NCI-H345 treated with DMSO at 0.1 percent for 48 hours (cell line): ENCODE data around the gene SMS.

Experiments used
- DNase-seq: peaks from one replicate; lab custom pipeline; 2025; ENCODE audit not compliant: unreplicated experiment; lab: John Stamatoyannopoulos, UW

Gene SMS

GRCh38 chrX:21940356-21940829 lies at the start of gene SMS:
TSS of gene SMS (plus strand) at chrX:21940709. CDS start at chrX:21940825, 116 bp downstream.
- DNase-seq = no peak

DNA sequence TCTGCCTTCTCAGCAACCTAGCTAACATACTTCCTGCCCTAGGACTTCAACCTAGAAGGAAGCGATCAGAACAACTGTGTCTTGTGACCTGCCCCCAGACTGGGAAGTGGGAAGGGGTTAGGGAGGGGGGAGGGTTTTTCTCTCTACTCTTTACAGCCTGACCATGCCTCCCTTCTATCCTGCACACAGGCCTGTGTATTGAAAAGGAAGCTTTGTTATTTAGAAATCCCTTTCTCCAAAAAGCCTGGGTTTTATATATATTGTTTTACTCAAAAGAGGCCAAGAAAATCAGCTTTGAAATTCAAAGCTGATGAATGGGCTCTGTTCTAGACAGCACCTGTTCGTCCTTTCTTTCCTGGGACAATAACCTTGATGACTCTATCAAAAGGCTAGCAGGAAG lies 35.2 kb upstream of the SMS start:
- DNase-seq = peak; percentile 20

DNA sequence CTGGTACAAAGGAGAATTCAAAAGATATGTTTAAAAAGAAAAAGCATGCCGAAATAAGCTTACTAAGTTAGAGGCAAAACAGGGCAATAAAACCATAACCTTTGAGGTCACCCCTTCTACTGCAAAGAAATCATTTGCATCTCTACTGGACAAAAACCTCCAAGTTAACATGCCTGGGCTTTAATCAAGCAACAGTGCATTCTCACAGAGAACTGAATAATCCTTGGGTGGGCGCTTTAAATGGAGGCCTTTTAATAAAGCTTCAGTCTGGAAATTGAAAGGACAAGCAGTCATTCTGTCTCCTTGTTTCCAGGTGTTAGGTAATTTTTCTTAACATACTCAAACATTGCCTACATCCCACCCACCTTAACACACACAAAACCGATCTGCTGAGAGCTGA lies 34.6 kb upstream of the SMS start:
- DNase-seq = no peak

DNA sequence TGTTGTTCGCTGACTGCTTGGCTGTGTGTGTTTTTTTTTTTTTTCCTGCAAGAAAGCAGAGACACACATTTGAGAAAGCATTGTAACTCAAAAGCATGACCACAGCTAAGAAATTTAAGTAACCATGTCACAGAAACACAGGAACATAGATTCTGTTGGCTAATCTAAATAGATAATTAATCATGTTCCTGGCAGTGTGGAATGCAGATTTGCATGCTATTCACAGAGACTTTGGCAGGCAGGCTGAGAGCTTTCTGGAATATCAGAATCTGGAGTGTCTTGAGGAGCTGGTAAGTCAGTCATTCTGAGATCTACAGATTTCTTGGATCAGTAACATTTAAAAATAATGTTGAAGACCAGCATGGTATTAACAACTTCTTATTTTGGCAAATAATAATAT lies 33.2 kb upstream of the SMS start:
- no peak for DNase-seq

GRCh38 chrX:21911481-21911880 lies 29.0 kb upstream of the SMS start:
- DNase-seq = no peak

- DNase-seq = no peak
Observed at GRCh38 chrX:21912220-21912619, 28.3 kb upstream of the SMS start.

DNA sequence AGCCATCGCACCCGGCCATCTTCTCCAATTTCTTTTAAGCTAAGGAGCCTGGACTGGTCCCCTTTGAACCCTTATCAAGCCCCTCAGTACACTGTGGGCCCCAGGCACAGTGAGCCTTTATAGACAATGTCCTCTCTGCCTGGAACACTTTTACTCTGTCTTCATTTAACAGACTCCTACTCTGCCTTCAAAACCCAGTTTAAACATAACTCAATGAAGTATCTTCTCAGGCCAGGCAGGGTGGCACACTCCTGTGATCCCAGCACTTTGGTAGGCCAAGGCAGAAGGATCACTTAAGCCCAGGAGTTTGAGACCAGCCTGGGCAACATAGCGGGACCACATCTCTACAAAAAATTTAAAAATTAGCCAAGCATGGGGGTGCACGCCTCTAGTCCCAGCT lies 27.5 kb upstream of the SMS start:
- no peak for DNase-seq

DNA sequence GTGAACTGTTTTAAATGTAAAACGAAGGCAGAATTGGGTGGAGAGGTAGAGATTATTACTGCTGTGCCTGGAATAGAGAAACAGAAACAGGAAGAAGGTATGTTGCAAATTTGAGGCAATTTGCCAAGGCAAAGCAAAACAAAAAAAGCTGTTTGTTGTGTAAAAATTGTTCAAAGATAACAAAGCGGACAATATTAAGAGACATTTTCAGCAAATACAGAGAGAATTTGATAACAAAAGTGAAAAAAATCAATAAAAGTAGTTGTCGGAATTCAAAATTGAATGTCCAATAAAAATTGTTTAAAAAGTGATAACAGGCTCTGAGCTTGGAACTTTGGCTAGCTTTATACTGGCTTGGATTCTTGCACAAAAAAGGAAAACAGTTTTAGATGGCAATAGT lies 14.4 kb upstream of the SMS start:
- no peak for DNase-seq

DNA sequence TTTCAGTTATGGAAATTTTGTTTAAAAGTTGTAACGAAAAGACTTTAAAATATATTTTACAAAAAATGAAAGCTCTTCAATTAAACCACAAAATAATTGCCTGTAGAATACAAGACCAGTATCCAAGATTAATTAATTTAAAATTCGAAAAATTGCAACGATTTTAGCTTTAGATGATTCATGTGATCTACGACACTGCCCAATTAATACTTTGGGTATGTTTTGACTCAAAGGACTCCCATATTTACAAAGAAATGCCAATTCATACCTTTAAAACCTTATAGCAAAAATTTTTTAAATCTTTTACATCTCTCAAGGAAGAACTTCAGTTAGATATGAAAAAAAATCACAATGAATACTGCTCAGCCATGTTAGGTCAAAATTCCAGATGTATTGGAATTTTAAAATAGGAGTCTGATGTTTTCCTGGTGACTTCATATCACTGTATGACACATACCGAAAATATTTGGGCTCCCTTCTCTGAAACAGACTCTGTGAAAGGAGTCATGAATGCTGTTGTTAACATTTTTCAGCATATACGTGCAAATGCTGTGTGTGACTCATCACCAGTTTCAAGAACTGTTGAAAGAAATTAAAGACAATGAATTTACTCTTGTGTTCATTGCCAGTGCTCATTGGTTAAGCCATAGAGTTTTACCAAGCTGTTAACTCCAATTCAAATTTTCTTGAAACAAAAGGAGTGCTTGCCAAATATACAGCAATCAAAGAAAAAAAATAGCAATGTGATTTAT lies 13.8 kb upstream of the SMS start:
- no peak for DNase-seq

DNA sequence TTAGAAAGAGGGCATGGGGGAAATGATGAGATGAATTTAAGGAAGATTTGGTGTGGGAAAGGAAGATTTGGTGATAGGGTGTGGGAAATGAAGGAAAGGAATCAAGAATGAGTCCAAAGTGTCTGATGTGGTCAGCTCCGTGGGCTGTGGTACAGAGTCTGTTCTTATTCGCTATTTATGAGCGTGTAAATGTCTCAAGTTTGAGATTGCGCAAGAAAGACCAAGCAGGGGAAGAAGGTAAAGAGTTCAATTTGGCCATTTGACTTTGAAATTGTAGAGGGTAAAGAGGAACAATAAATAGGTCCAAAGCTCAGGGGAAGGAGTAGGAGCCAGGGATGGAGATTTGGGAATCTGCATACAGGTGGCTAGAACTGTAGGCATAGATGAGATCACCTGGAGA lies 11.3 kb upstream of the SMS start:
- DNase-seq = no peak

DNA sequence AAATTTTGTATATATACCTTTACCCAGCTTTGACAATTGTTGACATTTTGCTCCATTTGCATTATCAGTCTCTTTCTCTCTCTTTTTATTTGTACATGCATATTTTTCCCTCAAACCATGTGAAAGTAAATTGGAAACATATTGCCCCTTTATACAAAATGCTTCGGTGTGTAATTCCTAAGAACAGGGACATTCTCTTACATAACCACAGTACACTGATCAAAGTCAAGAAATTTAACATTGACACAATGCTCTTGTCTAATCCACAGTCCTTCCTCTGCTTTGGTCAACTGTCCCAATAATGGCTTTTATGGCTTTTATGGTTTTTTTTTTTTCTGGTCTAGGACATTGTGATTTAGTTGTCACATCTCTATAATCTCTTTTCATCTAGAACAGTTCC lies 9.5 kb upstream of the SMS start:
- DNase-seq = no peak

- DNase-seq = no peak
Observed at GRCh38 chrX:21932292-21933002, 8.1 kb upstream of the SMS start.

DNA sequence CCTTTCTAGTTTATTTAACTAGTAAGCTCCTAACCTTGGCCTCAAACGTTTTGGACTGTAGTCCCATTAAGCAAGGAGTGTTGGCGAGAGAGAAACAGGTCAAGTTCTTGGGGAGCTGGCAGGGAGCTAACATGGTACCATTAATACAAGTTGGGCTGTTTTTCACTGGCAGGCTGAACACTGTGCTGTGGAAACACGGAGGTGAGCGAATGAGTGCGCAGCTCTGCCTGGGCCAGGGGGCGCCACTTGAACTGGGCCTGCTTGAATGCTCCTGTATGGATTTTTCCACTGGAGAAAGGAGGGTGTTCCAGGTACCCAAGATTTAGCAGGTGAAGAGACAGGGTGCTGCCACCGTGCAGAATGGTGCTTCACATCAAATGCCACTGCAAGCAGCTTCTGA lies 7.4 kb upstream of the SMS start:
- no peak for DNase-seq

GRCh38 chrX:21934414-21934813 lies 6.1 kb upstream of the SMS start:
- DNase-seq = no peak

DNA sequence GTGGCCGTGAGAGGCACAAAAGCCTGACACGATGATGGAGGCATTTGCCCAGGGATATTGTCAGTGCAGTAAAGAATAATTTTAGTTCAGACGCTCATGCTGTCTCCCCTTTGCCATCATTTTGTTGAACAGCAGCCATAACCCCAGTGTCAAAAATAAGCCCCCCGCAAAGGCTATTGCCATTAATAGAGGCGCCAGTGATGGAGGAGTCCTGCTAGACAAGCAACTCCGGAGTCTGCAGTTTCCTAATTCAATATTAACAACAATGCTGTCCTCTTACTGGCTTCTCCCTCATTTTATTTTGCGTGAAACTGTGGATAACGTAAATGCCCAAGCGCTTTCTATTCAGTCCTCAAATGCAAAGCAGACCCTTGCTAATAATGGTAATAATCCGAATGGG lies 603 bp upstream of the SMS start:
- no peak for DNase-seq

GRCh38 chrX:21943460-21944135 lies 3.1 kb downstream of the SMS start:
- DNase-seq = no peak

- DNase-seq = no peak
Observed at GRCh38 chrX:21944136-21944615, 3.7 kb downstream of the SMS start.

DNA sequence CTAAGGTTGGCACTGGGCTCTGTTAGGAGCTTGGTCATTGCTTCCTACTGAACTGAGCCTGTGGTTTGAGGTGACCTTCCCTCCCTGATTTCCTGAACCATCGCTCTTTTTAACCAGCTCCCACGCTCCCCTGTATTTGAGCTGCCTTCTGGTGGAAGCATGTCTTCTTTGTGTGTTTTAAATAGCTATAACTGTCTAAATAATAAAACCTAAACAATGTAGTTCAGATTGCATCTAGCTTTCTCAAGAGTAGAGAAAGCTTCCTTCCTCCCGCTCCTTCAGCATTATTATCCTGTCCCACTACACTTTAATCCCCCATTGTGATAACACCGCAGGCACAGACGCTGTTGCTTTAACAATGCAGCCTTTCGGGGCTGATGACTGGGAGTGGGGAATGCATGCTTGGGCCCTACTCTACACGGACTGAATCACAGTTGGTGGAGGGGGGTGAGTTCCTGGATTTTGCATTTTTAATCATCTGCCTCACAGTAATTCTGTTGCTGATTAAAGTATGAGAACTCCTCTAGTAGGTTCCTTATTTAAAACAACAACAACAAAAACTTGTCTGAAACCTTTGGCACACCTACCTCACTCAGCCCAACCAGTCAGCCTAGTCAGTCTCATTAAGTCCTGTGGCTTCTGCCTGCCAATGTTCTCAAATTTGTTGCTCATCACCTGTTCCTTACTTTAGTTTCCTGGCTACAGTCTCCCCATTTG lies 6.6 kb downstream of the SMS start:
- DNase-seq = no peak

- no peak for DNase-seq
Observed at GRCh38 chrX:21947671-21948070, 7.2 kb downstream of the SMS start.

- no peak for DNase-seq
Observed at GRCh38 chrX:21948897-21949578, 8.5 kb downstream of the SMS start.

- DNase-seq = no peak
Observed at GRCh38 chrX:21949689-21950088, 9.2 kb downstream of the SMS start.
